HG03025 (cell line): ENCODE measurements around the gene OPCML.

ENCODE experiments used
- ATAC-seq: cut with Tn5 transposase; IDR thresholded peaks from one replicate; pipeline ENCODE4 v1.9.1; 2021; ENCODE audit warnings: mild to moderate bottlenecking, moderate library complexity; ENCODE audit not compliant: unreplicated experiment, low FRiP score

The OPCML gene

GRCh38 chr11:132721526-132721925, 810.8 kb downstream of the OPCML start:
- ATAC-seq = no peak

DNA sequence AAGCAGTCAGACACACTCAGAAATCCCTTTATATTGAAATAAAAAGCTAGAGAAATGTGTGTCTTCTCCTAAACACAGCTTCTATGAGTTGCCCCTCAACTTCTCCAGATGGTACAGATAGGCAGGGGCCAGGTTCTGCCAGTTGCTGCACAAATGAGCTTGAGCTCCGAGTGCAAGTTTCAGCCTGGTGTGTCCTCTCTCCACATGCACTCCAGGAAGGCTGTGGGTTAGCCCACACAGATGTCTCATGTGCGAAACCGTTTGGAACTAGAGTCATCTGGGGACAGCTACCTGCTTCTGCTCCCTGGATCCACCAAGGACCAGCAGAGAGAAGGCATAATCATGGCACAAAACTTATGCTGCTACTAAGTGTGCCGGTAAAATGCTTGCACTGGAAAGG, 812.6 kb downstream of the OPCML start:
- ATAC-seq = no peak

DNA sequence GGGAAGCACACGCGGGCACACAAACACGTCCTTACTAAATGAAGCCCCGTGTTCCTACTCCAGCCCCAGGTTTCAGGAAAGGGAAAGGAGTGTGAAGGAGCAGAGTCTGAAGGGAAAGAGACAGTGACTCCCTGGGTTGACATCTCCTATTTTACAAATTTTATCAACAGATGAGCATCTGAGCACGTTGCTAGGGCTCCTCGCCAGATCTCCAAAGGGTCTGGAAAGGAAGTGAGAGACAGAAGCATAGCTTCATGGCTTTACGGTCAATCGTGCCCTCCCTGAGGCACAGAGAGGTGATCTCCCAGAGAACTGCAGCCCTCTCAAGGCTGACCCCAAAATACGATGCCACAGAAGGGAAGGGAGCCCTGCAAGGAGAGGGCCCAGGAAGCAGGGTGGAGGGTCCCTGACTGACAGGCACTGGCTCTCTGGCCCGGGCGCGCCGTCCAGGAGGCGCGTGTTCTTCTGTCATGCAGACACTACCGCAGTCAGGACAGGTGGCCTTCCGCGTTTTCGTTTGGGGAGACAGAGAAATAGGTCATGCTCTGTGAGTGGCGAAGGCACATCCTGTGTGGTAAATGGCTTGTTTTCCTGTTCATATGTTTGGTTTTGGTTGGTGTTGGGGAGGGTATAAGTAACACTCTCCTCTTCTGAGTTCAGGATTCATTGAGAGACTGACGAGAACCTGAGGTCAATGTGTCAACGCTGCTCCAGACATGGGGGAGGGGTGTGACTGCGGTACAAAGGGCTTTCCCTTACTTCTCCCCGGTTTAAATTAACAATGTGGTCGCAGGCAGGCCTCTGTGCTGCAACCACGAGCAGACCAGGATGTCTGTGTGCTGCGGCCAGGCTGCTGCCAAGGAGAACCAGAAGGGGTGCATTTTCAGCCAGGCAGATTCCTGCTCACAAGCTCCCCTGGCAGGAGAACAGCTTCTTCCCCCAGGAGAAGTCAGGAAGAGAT, 813.3 kb downstream of the OPCML start:
- no peak for ATAC-seq

- no peak for ATAC-seq
Observed at GRCh38 chr11:132717824-132718223, 814.5 kb downstream of the OPCML start.

DNA sequence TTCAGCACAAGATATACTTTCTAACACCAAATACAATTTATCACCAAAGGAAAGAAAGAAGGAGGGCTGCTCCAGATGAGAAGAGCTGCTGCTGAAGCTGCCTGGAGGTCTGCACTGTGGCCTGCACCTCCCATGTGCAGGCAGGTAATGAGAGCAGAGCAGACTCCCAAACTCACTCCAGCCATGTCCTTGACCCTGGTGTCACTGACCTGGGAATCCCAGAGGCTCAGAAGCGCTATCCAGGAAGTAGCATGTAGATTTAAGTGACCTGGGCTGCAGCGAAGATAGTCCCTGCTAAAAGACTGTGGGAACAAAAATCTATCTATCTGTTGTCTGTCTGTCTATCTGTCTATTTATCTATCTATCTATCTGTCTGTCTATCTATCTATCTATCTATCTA, 816.3 kb downstream of the OPCML start:
- ATAC-seq = no peak

- no peak for ATAC-seq
Observed at GRCh38 chr11:132714859-132715440, 817.4 kb downstream of the OPCML start.

- ATAC-seq = no peak
Observed at GRCh38 chr11:132712466-132712865, 819.8 kb downstream of the OPCML start.

- ATAC-seq = no peak
Observed at GRCh38 chr11:132704781-132705375, 827.4 kb downstream of the OPCML start.

GRCh38 chr11:132692891-132693290, 839.4 kb downstream of the OPCML start:
- no peak for ATAC-seq

- ATAC-seq = no peak
Observed at GRCh38 chr11:132691848-132692550, 840.3 kb downstream of the OPCML start.

DNA sequence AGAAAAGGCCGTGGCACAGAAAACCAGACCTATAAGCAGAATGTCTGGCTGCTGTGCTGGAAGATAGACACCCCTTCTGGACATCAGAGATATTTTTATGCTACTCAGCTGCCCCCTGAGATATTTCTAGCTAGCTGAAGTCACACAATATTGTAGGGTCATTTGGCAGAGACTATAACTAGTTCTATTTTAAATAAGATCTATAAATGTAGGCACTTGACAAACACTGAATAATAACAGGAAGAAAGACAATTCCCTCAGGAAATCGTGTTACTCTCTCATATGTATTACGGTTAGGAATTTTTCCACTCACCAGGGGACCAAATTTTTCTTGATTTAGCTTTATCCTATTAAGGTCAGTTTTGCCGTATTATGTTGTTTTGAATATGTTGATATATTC, 845.4 kb downstream of the OPCML start:
- no peak for ATAC-seq

DNA sequence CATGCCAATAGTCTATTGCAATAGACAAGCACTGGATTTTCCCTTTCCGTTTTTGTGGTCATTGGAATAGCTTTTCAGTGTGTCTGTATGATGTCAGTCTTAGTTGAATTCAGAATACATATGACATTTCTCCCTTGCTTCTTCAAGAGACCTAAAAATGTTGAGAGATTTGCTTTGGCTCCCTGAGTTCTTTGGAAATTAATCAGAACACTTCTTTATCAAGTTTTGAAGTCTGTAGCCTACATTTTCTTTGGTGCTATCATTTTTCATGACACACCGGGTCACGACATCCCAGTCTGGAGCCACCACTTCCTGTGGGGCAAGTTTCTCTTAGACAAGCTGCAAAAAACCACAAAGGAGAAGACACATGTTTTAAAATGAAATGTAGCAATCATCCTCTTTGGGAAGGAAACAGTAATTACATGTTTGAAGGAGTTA, 847.1 kb downstream of the OPCML start:
- no peak for ATAC-seq

GRCh38 chr11:132683602-132684001, 848.7 kb downstream of the OPCML start:
- no peak for ATAC-seq

DNA sequence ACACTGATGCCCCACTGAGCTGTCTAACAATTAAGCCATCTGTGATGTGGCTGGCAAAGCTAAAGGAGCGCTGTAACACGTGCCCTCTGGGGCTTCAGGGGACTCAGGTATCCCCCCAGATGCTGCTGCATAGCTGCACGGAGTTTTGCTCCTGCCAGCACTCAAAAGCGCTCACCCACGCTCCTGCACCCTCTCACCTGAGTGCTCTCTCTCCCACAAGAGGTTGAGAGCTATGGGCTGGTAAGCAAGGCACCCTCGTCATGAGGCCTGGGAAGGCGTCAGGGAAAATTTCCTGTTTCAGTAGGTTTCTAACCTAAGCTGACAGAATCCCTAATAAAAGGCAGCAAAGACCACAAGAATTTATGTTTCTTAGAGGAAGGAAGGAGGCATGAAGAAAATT, 850.3 kb downstream of the OPCML start:
- no peak for ATAC-seq

- ATAC-seq = no peak
Observed at GRCh38 chr11:132680584-132680983, 851.7 kb downstream of the OPCML start.

- ATAC-seq = no peak
Observed at GRCh38 chr11:132674151-132674550, 858.1 kb downstream of the OPCML start.

DNA sequence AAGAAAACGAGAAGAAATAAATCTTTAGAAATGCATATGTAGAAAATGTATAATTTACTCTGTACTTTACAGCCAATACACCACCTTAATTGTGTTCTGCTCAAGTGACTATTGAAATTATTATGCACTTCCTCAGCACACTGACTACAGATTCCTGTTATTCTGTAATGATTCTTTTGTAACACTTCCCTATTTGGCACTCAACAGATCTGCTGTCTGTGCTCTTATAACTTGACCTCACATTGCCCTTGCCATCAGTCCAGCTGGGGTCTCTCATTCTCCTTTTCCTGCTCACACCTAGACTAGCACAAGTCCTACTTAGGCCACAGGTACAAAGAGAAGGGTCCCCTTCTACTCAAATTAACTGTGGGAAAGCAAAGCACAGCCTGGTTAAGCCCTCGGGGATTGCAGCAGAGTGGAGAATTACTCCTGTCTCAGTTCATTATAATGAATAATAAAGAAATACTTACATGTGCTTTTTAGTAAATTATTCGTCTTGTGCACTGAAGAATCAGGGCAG, 860.4 kb downstream of the OPCML start:
- no peak for ATAC-seq

- no peak for ATAC-seq
Observed at GRCh38 chr11:132670921-132671675, 861.2 kb downstream of the OPCML start.

GRCh38 chr11:132669949-132670348, 862.4 kb downstream of the OPCML start:
- ATAC-seq = no peak

GRCh38 chr11:132665205-132665604, 867.1 kb downstream of the OPCML start:
- ATAC-seq = no peak
